ENCODE data around the gene SCUBE3.

The SCUBE3 gene

GRCh38 chr6:35244551-35244950, 30.8 kb downstream of the SCUBE3 start:
- H3K27ac ChIP-seq = no peak overlapping the region
- peaks cover 41 to 56% (median 49%) of the 10 kb centered on the region in 3 donors for H3K36me3 ChIP-seq
- DNase-seq = no peak
- no peak for TF ChIP-seq CTCF (IDR thresholded peaks at IDR 0.05)
- H3K4me1 ChIP-seq = peaks cover 0 to 40% (median 22%) of the 10 kb centered on the region in 4 donors
- H3K4me3 ChIP-seq = no peak overlapping the region
- intact Hi-C loops (cut with DNase I; ENCODE audit: low total_unique reads) = loop anchor here (5.0 to 10.0 kb wide), 2 partner anchors 37 to 260 kb away; no protein-coding TSS in a partner anchor
- H3K9me3 ChIP-seq = no peaks in the 10 kb centered on the region
- H3K27me3 ChIP-seq = no peaks in the 10 kb centered on the region

GRCh38 chr6:35247642-35248231, 34.0 kb downstream of the SCUBE3 start:
- no peak for DNase-seq
- Histone ChIP-seq H3K27me3 (no peaks in the 10 kb centered on the region), H3K36me3 (peaks cover 37 to 41% (median 39%) of the 10 kb centered on the region in 3 donors), H3K27ac (peak overlapping the region; percentile 53 to 66), H3K9me3 (no peaks in the 10 kb centered on the region), H3K4me1 (peaks cover 0 to 47% (median 17%) of the 10 kb centered on the region in 4 donors), H3K4me3 (no peak overlapping the region)
- intact Hi-C loops (cut with DNase I; ENCODE audit: low total_unique reads) = loop anchor here (10.0 kb wide), 1 partner anchor 263 kb away; no protein-coding TSS in a partner anchor
- TF ChIP-seq CTCF (IDR thresholded peaks at IDR 0.05) = no peak

GRCh38 chr6:35248300-35248699, 34.5 kb downstream of the SCUBE3 start:
- H3K9me3 ChIP-seq = no peaks in the 10 kb centered on the region

GRCh38 chr6:35248965-35249364, 35.2 kb downstream of the SCUBE3 start:
- intact Hi-C loops (cut with DNase I; ENCODE audit: low total_unique reads) = loop anchor here (10.0 kb wide), 1 partner anchor 264 kb away; no protein-coding TSS in a partner anchor
- peak overlapping the region; percentile 53 to 66 for H3K27ac ChIP-seq
- H3K27me3 ChIP-seq = no peaks in the 10 kb centered on the region
- H3K9me3 ChIP-seq = no peaks in the 10 kb centered on the region
- TF ChIP-seq CTCF (IDR thresholded peaks at IDR 0.05) = no peak
- DNase-seq = no peak
- H3K4me1 ChIP-seq = peaks cover 0 to 57% (median 17%) of the 10 kb centered on the region in 4 donors
- peaks cover 24 to 29% (median 27%) of the 10 kb centered on the region in 3 donors for H3K36me3 ChIP-seq
- H3K4me3 ChIP-seq = no peak overlapping the region

More at GRCh38 chr6:35248300-35248699, 34.5 kb downstream of the SCUBE3 start:
- H3K36me3 ChIP-seq = peaks cover 31 to 36% (median 33%) of the 10 kb centered on the region in 3 donors
- TF ChIP-seq CTCF (IDR thresholded peaks at IDR 0.05) = no peak
- H3K4me1 ChIP-seq = peaks cover 0 to 53% (median 17%) of the 10 kb centered on the region in 4 donors
- intact Hi-C loops (cut with DNase I; ENCODE audit: low total_unique reads) = loop anchor here (10.0 kb wide), 1 partner anchor 263 kb away; no protein-coding TSS in a partner anchor
- no peak for DNase-seq
- H3K4me3 ChIP-seq = no peak overlapping the region
- peak overlapping the region; percentile 53 to 66 for H3K27ac ChIP-seq
- H3K27me3 ChIP-seq = no peaks in the 10 kb centered on the region

- H3K4me1 ChIP-seq = peaks cover 0 to 77% (median 17%) of the 10 kb centered on the region in 4 donors
- no peak for DNase-seq
- H3K9me3 ChIP-seq = no peaks in the 10 kb centered on the region
- TF ChIP-seq CTCF (IDR thresholded peaks at IDR 0.05) = no peak
- intact Hi-C loops (cut with DNase I; ENCODE audit: low total_unique reads) = loop anchor here (10.0 kb wide), 1 partner anchor 237 kb away; no protein-coding TSS in a partner anchor
- peaks cover 0 to under 1% (median under 1%) of the 10 kb centered on the region in 3 donors for H3K36me3 ChIP-seq
- no peaks in the 10 kb centered on the region for H3K27me3 ChIP-seq
- no peak overlapping the region for H3K4me3 ChIP-seq
- peak overlapping the region in 1 of 2 donors; percentile 18 for H3K27ac ChIP-seq
These were observed 38.2 kb downstream of the SCUBE3 start for GRCh38 chr6:35251949-35252348.

Data from tibial artery (tissue), 4 donors.